Fibroblast of skin of left biceps (primary cell): ENCODE results near the gene PLXDC1.
"Not testable (repeated sequence)": the region's sequence is repeated elsewhere in the genome, so short reads cannot be mapped to it uniquely, and the experiment has no call there.

Source experiments
- DNase-seq, 2 experiments: peaks; one replicate each; pipeline ENCODE4 v3.0.0-alpha.2; 2013; ENCODE audit warnings: low read depth in 2 of 2

The PLXDC1 gene

DNA sequence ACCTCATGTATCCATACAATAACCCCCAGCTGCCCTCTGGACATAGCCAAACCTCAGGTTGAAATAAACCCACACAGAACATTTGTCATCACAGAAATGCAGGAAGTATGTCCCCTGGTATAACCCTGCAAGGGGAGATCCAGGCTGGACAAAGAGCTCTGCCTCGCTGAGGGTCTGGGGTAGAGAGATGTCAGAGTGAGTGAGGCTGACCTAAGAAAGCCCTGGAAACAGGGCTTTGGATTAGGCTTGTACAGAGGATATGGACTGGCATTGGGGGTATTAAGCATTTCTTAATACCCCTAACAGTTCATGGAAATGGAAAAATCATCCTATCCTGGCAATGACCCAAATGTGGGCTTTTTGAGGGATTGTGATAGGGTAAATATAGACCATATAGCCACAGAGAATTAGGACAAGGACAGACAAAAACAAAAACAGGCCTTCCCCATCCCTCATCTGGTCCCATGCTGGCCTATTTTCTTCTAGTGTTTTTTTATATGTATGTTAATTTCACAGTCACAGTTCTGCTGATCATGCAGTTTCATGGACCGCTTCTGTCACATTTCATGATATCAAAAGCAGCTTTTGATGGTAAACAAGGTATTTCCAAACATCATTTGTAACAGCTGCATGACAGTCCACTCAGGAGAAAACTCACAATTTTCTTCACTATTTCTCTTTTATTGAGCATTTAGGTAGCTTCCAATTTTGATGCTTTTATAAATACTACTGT, 26.1 kb downstream of the PLXDC1 start:
- DNase-seq, result no peak

DNA sequence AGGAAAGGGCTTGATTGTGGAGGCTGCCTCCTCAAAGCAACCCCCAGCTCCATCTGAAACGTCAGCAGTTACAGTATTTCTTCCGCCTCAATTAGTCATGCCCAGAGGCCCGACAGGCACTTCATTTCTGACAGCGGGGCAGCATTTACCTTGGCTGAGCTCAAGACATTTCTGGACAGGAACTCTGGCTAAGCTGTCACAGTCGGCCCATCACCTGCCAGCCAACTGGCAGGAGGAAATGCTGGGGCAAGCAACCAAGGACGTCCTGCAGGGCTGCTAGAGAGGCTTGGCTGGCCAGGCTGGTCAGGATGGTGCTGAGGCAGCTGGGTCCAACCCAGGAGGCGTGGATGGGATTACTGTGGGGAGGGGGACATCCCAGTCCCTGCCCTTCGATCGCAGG, 27.8 kb downstream of the PLXDC1 start:
- no peak for DNase-seq

DNA sequence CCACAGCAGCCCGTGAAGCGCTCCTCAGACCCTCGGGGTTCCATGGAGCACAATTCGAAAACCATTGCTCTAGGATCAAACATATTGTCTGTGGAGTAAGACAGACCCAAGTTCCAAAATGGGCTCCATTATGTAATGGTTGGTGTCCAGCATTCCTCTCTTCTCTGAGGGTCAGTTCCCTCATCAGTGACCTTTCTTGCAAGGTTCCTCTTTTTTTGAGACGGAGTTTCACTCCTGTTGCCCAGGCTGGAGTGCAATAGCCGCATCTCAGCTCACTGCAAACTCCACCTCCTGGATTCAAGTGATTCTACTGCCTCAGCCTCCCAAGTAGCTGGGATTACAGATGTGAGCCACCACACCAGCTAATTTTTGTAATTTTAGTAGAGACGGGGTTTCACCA, 28.4 kb downstream of the PLXDC1 start:
- no peak for DNase-seq

DNA sequence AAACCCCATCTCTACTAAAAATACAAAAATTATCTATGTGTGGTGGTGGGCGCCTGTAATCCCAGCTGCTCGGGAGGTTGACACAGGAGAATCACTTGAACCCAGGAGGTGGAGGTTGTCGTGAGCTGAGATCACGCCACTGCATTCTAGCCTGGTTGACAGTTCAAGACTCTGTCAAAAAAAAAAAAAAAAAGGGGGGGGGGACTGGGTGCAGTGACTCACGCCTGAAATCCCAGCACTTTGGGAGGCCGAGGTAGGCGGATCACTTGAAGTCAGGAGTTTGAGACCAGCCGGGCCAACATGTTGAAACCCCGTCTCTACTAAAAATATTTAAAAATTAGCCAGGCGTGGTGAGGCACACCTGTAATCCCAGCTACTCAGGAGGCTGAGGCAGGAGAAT, 29.5 kb downstream of the PLXDC1 start:
- DNase-seq, result not testable (repeated sequence)

DNA sequence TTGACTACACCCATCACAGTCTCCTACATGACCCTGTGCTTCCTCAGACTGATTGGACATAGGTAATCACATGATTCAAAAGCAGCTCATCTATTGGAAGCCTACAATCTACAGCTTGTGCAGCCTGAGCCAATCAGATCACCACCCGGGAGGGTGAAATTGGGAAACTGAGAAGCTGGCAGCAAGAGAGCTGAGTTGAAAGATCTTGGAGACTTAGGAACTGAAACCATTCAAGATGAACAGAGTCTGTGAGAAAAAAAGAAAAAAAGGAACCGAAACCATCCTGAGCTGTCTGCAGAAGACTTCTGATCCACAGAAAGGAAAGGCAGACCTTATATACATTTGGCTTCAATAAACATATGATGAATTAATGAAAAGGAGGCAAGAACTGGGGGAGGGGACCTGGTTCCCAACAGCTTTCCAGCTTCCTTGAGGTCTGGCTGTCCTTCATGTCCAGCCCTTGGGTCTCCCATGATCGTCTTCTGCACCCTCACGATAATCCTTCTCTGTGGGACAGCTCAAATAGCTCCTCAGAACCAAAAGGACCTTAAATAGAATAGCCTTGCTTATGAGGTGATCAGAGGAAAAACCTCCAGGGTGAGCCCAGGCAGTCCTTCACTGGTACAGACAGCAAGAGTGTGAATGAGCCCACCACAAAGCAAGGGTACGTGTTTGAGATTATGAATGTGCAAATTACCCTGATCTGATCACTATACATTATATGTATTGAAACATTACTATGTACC, 32.6 kb downstream of the PLXDC1 start:
- no peak for DNase-seq

DNA sequence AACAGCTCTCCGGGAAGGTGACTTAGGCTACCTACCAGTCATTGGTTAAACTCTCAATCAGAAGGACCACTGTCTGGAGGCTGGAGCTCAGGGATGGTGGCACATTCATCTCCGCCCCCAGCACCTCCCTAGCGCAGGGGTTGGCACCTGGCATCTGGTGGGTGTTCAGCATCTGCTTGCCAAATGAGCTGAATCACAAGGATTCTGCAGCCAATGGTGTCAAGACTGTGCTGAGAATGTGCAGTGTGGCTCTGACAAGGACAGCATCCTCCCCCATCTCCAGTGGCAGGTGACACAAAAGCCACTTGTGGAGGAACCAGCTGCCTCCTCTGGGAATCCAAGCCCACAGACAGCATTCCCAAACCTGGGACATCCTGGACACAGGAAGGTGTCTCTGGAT, 35.2 kb downstream of the PLXDC1 start:
- DNase-seq, result no peak

DNA sequence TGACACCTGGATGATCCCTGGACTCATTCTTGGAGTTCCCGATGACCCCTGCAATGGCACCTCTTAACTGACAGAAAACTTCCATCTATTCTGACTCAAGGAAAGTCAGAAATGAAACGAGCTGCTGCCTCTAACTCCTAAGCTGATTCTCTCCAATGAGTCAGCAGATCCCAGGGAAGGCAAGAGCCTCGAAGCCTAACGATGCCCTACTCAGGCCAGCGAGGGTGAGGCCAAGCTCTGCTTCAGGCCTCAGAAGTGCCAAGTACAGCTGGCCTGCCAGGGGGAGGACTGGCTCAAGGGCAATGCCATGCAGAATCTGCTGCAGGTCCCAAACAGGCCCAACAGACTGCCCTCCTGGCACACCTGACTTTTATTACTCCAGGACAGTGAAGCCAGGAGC, 36.3 kb downstream of the PLXDC1 start:
- no peak for DNase-seq

DNA sequence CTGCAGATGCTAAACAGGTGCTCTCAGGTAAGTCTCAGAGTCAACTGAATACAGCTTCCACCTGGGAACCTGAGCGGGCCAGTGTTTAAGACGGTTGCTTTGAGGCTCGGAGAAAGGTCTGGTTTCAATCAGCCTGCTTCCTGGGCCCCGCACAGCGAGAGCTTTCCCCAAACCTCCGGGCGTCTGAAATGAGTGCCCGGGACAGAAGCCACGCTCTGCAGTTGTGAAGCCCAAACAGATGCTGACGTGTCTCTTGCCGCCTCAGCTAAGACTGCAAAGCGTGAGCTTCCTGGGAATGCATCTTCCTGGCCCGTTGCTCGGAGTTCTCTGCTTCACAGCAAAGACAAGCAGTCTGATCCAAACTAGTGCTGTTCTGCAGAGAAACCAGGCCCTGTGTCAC, 36.7 kb downstream of the PLXDC1 start:
- DNase-seq, result no peak

DNA sequence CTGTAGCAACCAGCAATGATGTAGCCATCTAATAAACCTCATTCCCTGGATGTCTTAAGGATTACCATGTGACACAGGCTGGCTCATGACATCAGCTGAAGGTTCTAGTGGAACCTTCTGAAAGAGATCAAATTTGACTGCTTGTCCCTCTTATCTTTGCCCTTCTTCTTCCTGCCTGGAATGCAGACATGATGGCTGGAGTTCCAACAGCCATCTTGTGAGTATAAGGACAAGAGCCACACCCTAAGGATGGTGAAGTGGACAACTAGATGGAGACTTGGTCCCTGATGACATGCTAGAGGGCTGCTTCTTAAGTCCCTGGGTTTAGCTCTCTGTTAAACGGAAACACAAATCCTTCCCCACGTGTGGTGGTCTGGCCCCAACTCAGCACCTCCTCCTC, 37.6 kb downstream of the PLXDC1 start:
- DNase-seq, result no peak

DNA sequence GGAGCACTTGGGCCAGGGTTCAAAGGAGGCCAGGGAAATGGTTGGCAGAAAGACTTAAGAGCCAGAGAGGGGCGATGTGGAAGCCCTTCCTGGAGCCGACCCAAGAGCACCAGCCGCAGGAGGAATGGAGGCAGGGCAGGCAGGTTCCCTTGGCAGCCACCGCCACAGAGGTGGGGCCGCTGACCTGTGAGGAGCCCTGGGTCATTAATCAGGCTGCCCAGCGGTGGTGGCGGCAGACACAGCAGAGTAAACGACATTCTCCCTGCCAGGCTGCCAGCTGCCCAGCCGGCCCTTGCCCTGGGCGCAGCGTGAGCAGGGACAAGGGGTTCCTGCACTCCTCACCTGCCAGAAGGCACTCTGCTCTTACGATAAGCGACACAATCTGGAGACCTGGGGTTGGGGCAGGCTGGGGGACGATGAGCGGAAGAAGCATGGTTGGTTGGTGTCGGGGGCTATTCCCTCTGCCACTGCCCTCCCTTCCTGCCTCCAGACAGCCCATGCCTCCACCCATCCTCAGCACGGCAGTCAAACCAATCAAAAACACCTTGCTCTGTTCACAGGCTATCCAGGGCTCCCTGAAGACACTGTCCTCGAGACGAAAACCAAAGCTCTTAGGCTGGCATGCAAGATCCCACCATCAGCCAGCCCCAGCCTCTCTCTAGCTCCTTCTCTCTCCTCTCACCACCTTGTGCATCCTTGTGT, 40.9 kb downstream of the PLXDC1 start:
- DNase-seq, result no peak

DNA sequence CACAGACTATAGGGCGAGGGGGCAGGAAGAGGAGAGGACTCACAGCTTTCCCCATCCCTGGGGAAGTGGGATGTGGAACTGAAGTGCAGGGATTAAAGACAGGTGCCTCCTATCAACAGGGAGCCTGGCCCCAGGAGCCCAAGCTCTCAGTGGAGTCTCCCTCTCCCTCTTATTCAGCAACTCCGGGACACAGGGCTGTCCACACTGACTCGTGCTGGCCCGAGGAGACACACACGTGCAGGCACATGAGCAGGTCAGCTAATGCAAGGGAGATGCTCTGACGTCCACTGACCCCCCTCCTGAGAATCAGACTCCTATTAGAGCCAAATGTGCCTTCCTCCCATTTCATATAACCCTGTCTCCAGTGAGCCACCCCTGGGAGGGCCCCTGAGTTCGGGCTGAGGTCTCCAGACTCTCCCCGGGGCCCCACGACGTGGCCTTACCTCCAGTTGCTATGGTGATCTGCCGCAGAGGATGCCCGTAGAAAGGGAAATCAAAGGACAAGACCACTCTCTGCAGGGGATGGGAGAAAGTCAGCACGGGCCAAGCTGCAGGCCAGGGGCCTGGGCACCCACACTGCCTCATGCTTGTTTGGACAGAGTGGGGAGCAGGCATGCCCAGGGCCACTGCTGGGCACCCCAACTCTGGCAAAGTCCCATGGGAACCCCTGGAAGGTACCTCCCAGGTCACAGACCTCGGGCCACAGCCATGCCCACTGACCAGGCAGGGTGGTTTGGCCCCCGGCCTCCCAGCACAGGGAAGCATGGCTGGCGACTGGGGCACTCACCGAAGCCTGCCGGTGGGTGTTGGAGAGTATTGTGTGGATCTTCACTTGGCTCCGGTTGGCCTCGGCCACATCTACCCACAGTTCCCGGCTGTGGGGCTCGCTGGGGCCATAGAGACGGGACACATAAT, 42.7 kb downstream of the PLXDC1 start:
- no peak for DNase-seq

DNA sequence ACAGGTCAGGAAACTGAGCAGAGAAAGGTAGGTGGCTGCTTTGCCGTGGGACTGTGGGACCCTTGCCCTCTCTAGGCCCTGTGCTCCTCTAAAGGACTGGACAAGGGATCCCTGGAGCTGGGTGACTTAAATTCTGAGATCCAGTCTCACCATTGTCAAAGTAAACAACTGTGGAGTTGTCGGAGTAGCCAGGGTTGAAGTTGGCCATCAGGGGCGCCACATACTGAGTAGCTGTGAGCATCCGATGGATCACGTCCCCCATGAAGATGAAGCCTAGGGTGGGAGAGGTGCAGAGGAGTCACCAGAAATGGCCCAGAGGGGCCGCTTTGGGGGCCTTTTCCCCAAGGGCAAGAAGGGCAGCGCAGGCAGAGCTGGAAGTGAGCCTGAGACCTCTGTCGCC, 43.5 kb downstream of the PLXDC1 start:
- DNase-seq, result no peak

DNA sequence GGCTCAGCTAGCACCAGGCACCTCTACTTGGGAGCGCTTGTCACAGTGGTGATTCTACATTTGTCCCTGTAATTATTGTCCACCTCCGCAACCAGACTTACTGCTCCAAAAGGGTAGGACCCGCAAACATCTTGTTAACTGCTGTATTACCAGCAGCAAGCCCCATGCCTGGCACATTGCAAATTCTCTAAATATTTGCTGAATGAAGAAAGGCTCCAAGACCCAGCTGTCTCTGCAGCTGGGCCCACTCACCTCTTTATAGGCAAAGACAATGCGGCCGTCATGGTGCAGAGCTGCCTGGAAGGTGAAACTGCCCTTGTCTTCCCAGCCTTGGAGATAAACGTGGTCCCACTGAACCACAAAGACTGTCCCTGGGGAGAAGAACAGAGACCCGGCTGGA, 44.3 kb downstream of the PLXDC1 start:
- no peak for DNase-seq

DNA sequence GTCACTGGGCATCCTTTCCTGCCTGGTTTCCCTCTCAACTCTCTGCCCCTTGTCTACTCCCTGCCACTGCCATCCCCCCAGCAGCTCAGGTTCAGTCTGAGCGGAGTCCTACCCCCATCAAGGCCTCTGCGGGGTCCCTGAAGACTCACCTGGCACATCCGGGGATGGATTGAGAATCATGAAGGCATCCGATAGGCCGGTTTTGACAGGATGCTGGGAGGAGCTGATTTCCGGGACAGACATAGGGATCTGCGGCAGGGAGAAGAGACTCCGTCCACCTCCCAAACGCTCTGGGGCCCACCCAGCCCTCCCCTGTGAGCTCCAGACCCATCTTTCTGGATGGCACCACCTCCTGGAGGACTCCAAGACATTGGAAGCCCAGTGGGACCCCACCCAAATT, 45.7 kb downstream of the PLXDC1 start:
- no peak for DNase-seq

DNA sequence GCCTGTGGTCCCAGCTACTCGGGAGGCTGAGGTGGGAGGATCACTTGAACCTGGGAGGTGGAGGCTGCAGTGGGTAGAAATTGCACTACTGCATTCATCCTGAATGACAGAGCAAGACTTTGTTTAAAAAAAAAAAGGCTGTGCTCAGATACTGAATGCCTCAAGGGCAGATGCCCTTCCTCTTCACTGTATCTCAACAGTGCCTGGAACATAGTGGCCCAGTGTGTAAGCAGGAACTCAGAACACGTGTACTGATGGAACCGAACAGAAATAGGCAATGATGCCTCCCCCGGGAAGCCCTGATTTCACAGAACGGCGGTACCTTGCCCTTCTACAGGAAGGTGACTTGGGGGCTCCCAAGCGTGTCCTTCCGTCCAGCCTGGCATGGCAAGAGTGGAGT, 46.8 kb downstream of the PLXDC1 start:
- DNase-seq, result no peak

DNA sequence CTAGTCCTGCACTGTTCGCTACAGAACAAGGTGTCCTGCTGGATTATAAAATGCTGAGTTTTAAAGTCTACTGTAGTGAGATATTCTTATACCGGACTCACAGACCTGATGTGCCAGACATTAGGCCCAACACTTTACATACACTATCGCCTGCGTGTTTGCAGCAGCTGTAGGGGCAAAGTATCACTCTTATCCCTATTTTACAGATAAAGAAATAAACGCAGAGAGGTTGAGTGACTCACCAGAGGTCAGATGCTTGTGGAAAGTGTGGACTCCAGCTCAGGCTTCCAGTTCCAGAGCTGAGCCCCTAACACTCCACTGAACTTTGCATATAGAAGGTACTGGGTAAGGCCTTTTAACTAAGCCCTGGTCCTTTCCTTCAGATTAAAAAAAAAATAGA, 47.4 kb downstream of the PLXDC1 start:
- DNase-seq, result no peak

DNA sequence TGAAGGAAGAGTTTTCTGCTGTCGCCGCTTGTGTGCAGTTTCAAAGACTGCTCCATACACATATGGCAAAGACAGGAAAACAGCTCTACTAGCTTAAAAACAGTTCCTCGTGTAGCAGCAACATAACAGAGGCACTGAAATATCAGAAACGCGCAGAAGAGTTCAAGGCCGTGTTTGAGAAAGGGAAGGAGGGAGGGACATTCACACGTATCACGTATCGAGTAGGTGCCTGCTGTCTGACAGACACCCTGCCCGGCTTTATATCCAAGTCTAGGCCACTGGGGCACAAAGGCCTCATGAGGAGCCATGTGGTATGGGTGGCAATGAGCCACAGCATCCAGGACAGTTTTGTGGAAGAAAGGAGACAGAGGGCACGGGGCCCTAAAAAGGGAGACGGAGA, 50.3 kb downstream of the PLXDC1 start:
- no peak for DNase-seq

DNA sequence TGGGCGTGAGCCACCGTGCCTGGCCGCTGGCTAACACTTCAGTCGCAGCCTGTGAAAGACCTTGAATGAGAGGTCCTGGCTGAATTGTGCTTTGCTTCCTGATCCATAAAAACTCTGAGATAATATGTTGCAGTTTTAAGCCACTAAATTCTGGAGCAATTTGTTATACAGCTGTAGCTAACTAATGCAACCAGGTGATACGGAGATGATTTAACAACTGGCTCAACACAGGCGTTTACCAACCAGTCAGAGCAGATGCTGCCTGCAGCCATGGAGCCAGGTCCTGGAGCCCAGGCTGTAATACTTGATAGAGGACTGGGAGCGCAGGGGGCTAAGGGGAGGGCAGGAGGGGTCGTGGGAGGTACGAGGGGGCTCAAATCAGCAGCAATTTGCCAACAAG, 50.9 kb downstream of the PLXDC1 start:
- no peak for DNase-seq

DNA sequence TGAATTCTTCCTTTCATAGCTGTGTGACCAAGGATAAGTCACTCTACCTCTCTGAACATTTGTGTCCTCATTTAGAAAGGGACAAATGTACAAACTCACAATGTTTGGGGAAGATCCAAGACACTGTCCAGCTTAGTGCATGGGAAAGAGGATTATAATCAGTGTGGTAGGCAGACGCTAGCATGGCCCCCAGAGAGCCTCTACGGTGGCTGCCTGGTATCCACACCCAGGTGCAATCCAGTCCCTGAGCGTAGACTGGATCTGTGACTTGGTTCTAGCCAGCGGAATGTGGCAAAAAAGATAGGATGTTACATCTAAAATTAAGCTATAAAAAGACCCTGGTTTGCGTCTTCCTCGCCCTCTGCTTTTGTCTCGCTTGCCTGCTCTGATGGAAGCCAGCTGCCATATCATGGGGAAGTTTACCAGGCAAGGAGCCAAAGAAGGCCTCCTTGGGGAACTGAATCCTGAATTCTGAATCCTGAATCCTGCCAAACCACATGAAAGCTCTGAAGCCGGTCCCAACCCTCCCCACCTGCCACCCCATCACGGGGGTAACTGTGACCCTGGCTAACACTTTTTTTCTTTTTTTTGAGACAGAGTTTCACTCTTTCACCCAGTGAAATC, 51.7 kb downstream of the PLXDC1 start:
- peak; percentile 40 to 47 for DNase-seq

DNA sequence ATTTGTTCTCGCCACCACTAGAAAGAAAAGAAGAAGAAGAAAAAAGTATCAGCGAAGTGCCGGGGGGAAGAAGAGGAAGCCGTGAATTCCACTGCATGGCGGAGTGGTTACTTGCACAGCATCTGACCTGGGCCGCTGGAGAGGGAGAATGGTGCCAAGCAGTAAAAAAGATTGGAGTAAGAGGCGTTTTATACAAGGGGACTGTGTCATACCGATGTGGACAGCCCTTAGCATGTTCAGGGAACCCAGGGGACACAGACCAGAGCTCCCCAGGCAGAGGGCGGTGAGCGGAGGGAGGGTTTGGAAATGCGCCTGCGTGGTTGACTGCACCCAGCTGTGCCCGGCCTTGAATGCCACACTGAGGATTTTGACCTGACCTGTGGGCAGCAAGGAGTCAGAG, 52.8 kb downstream of the PLXDC1 start:
- DNase-seq, result no peak

DNA sequence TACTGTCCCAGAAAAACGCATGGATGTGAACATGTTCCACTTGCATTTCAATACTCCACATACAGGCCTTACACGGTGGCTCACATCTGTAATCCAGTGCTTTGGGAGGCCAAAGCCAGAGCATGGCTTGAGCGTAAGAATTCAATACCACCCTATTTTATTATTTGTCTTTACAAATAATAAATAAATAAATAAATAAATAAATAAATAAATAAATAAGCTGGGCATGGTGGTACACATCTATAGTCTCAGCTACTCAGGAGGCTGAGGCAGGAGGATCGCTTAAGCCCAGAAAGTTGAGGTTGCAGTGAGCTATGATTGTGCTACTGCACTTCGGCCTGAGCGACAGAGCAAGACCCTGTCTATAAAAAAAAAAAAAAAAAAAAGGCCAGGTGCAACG, 53.9 kb downstream of the PLXDC1 start:
- DNase-seq, result no peak

DNA sequence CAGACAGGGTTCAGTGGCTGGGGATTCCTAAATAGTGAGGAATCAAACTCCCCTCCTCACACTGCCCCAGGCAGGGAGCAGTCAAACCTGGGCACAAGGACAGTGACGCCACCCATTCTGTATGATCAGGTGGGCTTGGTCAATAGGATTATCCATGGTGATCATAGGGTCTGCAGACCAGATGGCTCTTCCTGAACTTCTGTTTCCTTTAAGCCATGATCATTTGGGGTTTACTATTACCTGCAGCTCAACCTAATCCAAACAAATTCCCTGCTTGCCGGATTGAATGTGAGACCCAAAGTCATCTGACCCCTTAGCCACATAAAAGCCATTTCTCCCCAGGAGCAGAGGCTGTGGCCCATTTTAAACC, 54.3 kb downstream of the PLXDC1 start:
- DNase-seq, result no peak
